Smooth muscle cell (in vitro differentiated cells): ENCODE results near the gene FAM234B. TPM values are rescaled to one million over a fixed set of nuclear protein-coding genes. Genes with fewer than 3 reads are reported as not detected.

Experiments
- DNase-seq: peaks from one replicate; lab custom pipeline; 2025; ENCODE audit not compliant: unreplicated experiment; lab: John Stamatoyannopoulos, UW
- H2AFZ ChIP-seq: fragments of 200-600 bp; sonication (generic); 2 replicates; pipeline ENCODE4 v1.6.0; 2016; ENCODE audit warnings: antibody characterized with exemption, low read depth, mild to moderate bottlenecking
- H3F3A ChIP-seq: fragments of 200-600 bp; sonication (generic); 2 replicates; pipeline ENCODE4 v1.6.0; 2017; ENCODE audit warnings: antibody characterized with exemption, low read depth
- H3K27ac ChIP-seq: fragments of 200-600 bp; sonication (generic); 2 replicates; pipeline ENCODE4 v1.5.1; 2016; ENCODE audit warnings: low read depth, mild to moderate bottlenecking
- H3K27me3 ChIP-seq: fragments of 200-600 bp; sonication (generic); 2 replicates; pipeline ENCODE4 v1.6.1; 2016; ENCODE audit warnings: low read depth, mild to moderate bottlenecking
- H3K36me3 ChIP-seq: fragments of 200-600 bp; sonication (generic); 2 replicates; pipeline ENCODE4 v1.5.1; 2016; ENCODE audit warnings: low read depth
- H3K4me1 ChIP-seq: fragments of 200-600 bp; sonication (generic); 2 replicates; pipeline ENCODE4 v1.5.1; 2016; ENCODE audit warnings: low read depth
- H3K4me2 ChIP-seq: fragments of 200-600 bp; sonication (generic); 2 replicates; pipeline ENCODE4 v1.6.0; 2016; ENCODE audit warnings: mild to moderate bottlenecking
- H3K4me3 ChIP-seq: fragments of 200-600 bp; sonication (generic); 2 replicates; pipeline ENCODE4 v1.5.1; 2016; ENCODE audit warnings: mild to moderate bottlenecking
- H3K79me2 ChIP-seq: fragments of 200-600 bp; sonication (generic); 2 replicates; pipeline ENCODE4 v1.6.0; 2016; ENCODE audit warnings: low read depth, mild to moderate bottlenecking
- H3K9ac ChIP-seq: fragments of 200-600 bp; sonication (generic); 2 replicates; pipeline ENCODE4 v1.6.0; 2016; ENCODE audit warnings: low read depth
- H3K9me3 ChIP-seq: fragments of 200-600 bp; sonication (generic); replicated peaks from 2 replicates; pipeline ENCODE4 v1.5.1; 2016; ENCODE audit warnings: low read depth
- H4K20me1 ChIP-seq: fragments of 200-600 bp; sonication (generic); 2 replicates; pipeline ENCODE4 v1.6.0; 2016; ENCODE audit warnings: low read depth
- CTCF ChIP-seq: fragments of 200-600 bp; sonication (generic); IDR thresholded peaks from 2 replicates; pipeline ENCODE4 v1.5.1; 2017; ENCODE audit warnings: borderline replicate concordance, mild to moderate bottlenecking, antibody characterized with exemption; ENCODE audit not compliant: insufficient read depth, poor library complexity, severe bottlenecking
- WGBS: methylation state at CpG from one replicate; pipeline ENCODE4 v1.1.7; 2016; ENCODE audit warnings: low lambda C conversion rate; 5-methylcytosine and 5-hydroxymethylcytosine counted together
- polyA plus RNA-seq: library from polyadenylated mRNA; unstranded; fragments of >200 nt; fragmentation: Nextera tagmentation; extraction: Ambion mirVana; gene quantifications from 2 replicates; pipeline ENCODE4 v1.2.1, GENCODE V29; 2016
- total RNA-seq: library from RNA; depleted of rRNA; stranded (reverse); fragments of >200 nt; gene quantifications from 2 replicates; pipeline ENCODE4 v1.2.3, GENCODE V29; 2014

FAM234B gene
- total and polyA plus RNA-seq, 2 experiments from 2014 or later = 1.6 to 3.0 TPM

GRCh38 chr12:13087766-13088165 is 43.6 kb downstream of the FAM234B start:
- H3K4me1 ChIP-seq = no peaks in the 10 kb centered on the region
- no peak for TF ChIP-seq CTCF
- no peak overlapping the region for H2AFZ ChIP-seq
- no peaks in the 10 kb centered on the region for H3F3A ChIP-seq
- no peak overlapping the region for H3K9ac ChIP-seq
- no peak overlapping the region for H3K4me3 ChIP-seq
- H4K20me1 ChIP-seq = no peaks in the 10 kb centered on the region
- DNase-seq = no peak
- H3K9me3 ChIP-seq = no peaks in the 10 kb centered on the region
- no peak overlapping the region for H3K4me2 ChIP-seq
- no peaks in the 10 kb centered on the region for H3K36me3 ChIP-seq
- 66% methylated on average over 5 of the region's 5 CpGs for whole genome bisulfite sequencing
- H3K79me2 ChIP-seq = no peaks in the 10 kb centered on the region
- no peak overlapping the region for H3K27ac ChIP-seq
- no peaks in the 10 kb centered on the region for H3K27me3 ChIP-seq

- Histone ChIP-seq H3K79me2 (no peaks in the 10 kb centered on the region), H3K4me1 (peaks cover 5% of the 10 kb centered on the region), H3K9ac (no peak overlapping the region), H3K27me3 (no peaks in the 10 kb centered on the region), H3K9me3 (no peaks in the 10 kb centered on the region), H3F3A (no peaks in the 10 kb centered on the region), H2AFZ (no peak overlapping the region), H3K4me2 (no peak overlapping the region), H3K36me3 (no peaks in the 10 kb centered on the region), H3K4me3 (no peak overlapping the region), H3K27ac (no peak overlapping the region), H4K20me1 (no peaks in the 10 kb centered on the region)
- 40% methylated on average over 4 of the region's 4 CpGs for WGBS
- DNase-seq = no peak
- no peak for TF ChIP-seq CTCF
These were observed 44.3 kb downstream of the FAM234B start for GRCh38 chr12:13088496-13088895.

- Histone ChIP-seq H2AFZ (no peak overlapping the region), H3K4me1 (peaks cover 8% of the 10 kb centered on the region), H3K27me3 (no peaks in the 10 kb centered on the region), H3K36me3 (no peaks in the 10 kb centered on the region), H3K4me3 (no peak overlapping the region), H3K27ac (no peak overlapping the region), H3K9ac (no peak overlapping the region), H3K9me3 (no peaks in the 10 kb centered on the region), H3K4me2 (no peak overlapping the region), H4K20me1 (no peaks in the 10 kb centered on the region), H3K79me2 (no peaks in the 10 kb centered on the region), H3F3A (no peaks in the 10 kb centered on the region)
- no peak for TF ChIP-seq CTCF
- DNase-seq = no peak
- WGBS = 98% methylated on average over 4 of the region's 4 CpGs
These were observed 45.9 kb downstream of the FAM234B start for GRCh38 chr12:13090054-13090453.

- Histone ChIP-seq H3K4me2 (no peak overlapping the region), H3K9me3 (no peaks in the 10 kb centered on the region), H2AFZ (no peak overlapping the region), H3K79me2 (no peaks in the 10 kb centered on the region), H3K27me3 (no peaks in the 10 kb centered on the region), H3K27ac (no peak overlapping the region), H4K20me1 (no peaks in the 10 kb centered on the region), H3K9ac (no peak overlapping the region), H3K4me3 (no peak overlapping the region), H3F3A (peaks cover under 1% of the 10 kb centered on the region), H3K4me1 (peaks cover 8% of the 10 kb centered on the region), H3K36me3 (no peaks in the 10 kb centered on the region)
- TF ChIP-seq CTCF = no peak
- 86% methylated on average over 6 of the region's 6 CpGs for WGBS
- DNase-seq = no peak
These were observed 47.7 kb downstream of the FAM234B start for GRCh38 chr12:13091832-13092231.
